ENCODE results near the gene SMOC1.

SMOC1 gene

GRCh38 chr14:70045310-70045709 lies 166.1 kb downstream of the SMOC1 start:
- DNase-seq (ENCODE audit: low read depth), result no peak

- no peak for DNase-seq (ENCODE audit: low read depth)
Measured at GRCh38 chr14:70045844-70046535, 166.8 kb downstream of the SMOC1 start.

- DNase-seq (ENCODE audit: low read depth), result no peak
Measured at GRCh38 chr14:70047598-70048312, 168.5 kb downstream of the SMOC1 start.

- DNase-seq (ENCODE audit: low read depth), result no peak
Measured at GRCh38 chr14:70048313-70048654, 169.1 kb downstream of the SMOC1 start.

- no peak for DNase-seq (ENCODE audit: low read depth)
Measured at GRCh38 chr14:70049605-70050004, 170.4 kb downstream of the SMOC1 start.

GRCh38 chr14:70050136-70050535 lies 170.9 kb downstream of the SMOC1 start:
- no peak for DNase-seq (ENCODE audit: low read depth)

GRCh38 chr14:70052990-70053389 lies 173.8 kb downstream of the SMOC1 start:
- no peak for DNase-seq (ENCODE audit: low read depth)

GRCh38 chr14:70057519-70058136 lies 178.4 kb downstream of the SMOC1 start:
- DNase-seq (ENCODE audit: low read depth), result no peak

- DNase-seq (ENCODE audit: low read depth), result no peak
Measured at GRCh38 chr14:70059545-70059944, 180.3 kb downstream of the SMOC1 start.

- DNase-seq (ENCODE audit: low read depth), result no peak
Measured at GRCh38 chr14:70061108-70061507, 181.9 kb downstream of the SMOC1 start.

GRCh38 chr14:70064136-70064865 lies 185.1 kb downstream of the SMOC1 start:
- DNase-seq (ENCODE audit: low read depth), result no peak

- DNase-seq (ENCODE audit: low read depth), result no peak
Measured at GRCh38 chr14:70067810-70068209, 188.6 kb downstream of the SMOC1 start.

- DNase-seq (ENCODE audit: low read depth), result no peak
Measured at GRCh38 chr14:70069186-70069585, 190.0 kb downstream of the SMOC1 start.

GRCh38 chr14:70073924-70074566 lies 194.8 kb downstream of the SMOC1 start:
- peak; percentile 7 for DNase-seq (ENCODE audit: low read depth)

GRCh38 chr14:70077005-70077404 lies 197.8 kb downstream of the SMOC1 start:
- no peak for DNase-seq (ENCODE audit: low read depth)

- no peak for DNase-seq (ENCODE audit: low read depth)
Measured at GRCh38 chr14:70077720-70078119, 198.5 kb downstream of the SMOC1 start.

- DNase-seq (ENCODE audit: low read depth), result no peak
Measured at GRCh38 chr14:70078329-70078728, 199.1 kb downstream of the SMOC1 start.

- no peak for DNase-seq (ENCODE audit: low read depth)
Measured at GRCh38 chr14:70080076-70080475, 200.9 kb downstream of the SMOC1 start.

All from activated T-cell treated with anti-CD3 and anti-CD28 coated beads for 1 hour (primary cell).